Omental fat pad (tissue), 4 donors: ENCODE data around the gene SYNDIG1. TPM values are rescaled to one million over a fixed set of nuclear protein-coding genes. Genes with fewer than 3 reads are reported as not detected.

Source experiments
- ATAC-seq: fragments of 150-250 bp; one replicate; pipeline ENCODE4 v1.9.1; 2016; ENCODE audit warnings: mild to moderate bottlenecking, moderate library complexity; ENCODE audit not compliant: low FRiP score
- DNase-seq: peaks from one replicate; pipeline ENCODE4 v3.0.0-alpha.2; 2019; ENCODE audit warnings: low spot score
- CTCF ChIP-seq, 3 donors: fragments of 450-650 bp; IDR thresholded peaks; one replicate each; pipeline ENCODE4 v1.5.1; 2016 to 2017; ENCODE audit warnings: antibody characterized with exemption in 3 of 3, mild to moderate bottlenecking in 3 of 3, moderate library complexity in 2 of 3
- total RNA-seq, 4 donors: library from RNA; depleted of rRNA; stranded (reverse); fragments of >200 nt; gene quantifications; one replicate each; pipeline ENCODE4 v1.1.0, GENCODE V29; 2016

Gene SYNDIG1
- total RNA-seq, 4 donors from 2014 or later, result 0.19 to 0.24 TPM; not detected in 2

GRCh38 chr20:24633521-24633920, 164.1 kb downstream of the SYNDIG1 start:
- DNase-seq, result no peak
- ATAC-seq, result no peak
- TF ChIP-seq CTCF (IDR thresholded peaks at IDR 0.05), result no peak

GRCh38 chr20:24634855-24635254, 165.4 kb downstream of the SYNDIG1 start:
- no peak for DNase-seq
- TF ChIP-seq CTCF (IDR thresholded peaks at IDR 0.05), result no peak
- ATAC-seq, result no peak

- TF ChIP-seq CTCF (IDR thresholded peaks at IDR 0.05), result no peak
- ATAC-seq (no peak), DNase-seq (no peak)
Observed at GRCh38 chr20:24636626-24637025, 167.2 kb downstream of the SYNDIG1 start.

- ATAC-seq, result no peak
Observed at GRCh38 chr20:24637087-24637486, 167.7 kb downstream of the SYNDIG1 start.

GRCh38 chr20:24637941-24638340, 168.5 kb downstream of the SYNDIG1 start:
- DNase-seq (no peak), ATAC-seq (no peak)
- TF ChIP-seq CTCF (IDR thresholded peaks at IDR 0.05), result no peak

More at GRCh38 chr20:24637087-24637486, 167.7 kb downstream of the SYNDIG1 start:
- no peak for DNase-seq
- TF ChIP-seq CTCF (IDR thresholded peaks at IDR 0.05), result no peak

- ATAC-seq (no peak), DNase-seq (no peak)
- TF ChIP-seq CTCF (IDR thresholded peaks at IDR 0.05), result no peak
Observed at GRCh38 chr20:24638591-24639548, 169.4 kb downstream of the SYNDIG1 start.

- TF ChIP-seq CTCF (IDR thresholded peaks at IDR 0.05), result no peak
Observed at GRCh38 chr20:24640276-24640675, 170.8 kb downstream of the SYNDIG1 start.

More at GRCh38 chr20:24640276-24640675, 170.8 kb downstream of the SYNDIG1 start:
- DNase-seq (no peak), ATAC-seq (no peak)
